Neuron (in vitro differentiated cells): ENCODE data around the gene SLMAP.

Experiments
- H2AFZ ChIP-seq: one replicate; pipeline ENCODE4 v1.6.1; 2013; ENCODE audit warnings: low read depth, mild to moderate bottlenecking, inconsistent platforms, low read length, moderate library complexity
- H3K27me3 ChIP-seq: one replicate; pipeline ENCODE4 v1.6.1; 2013; ENCODE audit warnings: low read length; ENCODE audit not compliant: insufficient read depth
- H3K36me3 ChIP-seq: one replicate; pipeline ENCODE4 v1.6.1; 2013; ENCODE audit warnings: low read length; ENCODE audit not compliant: insufficient read depth
- H3K4me1 ChIP-seq: one replicate; pipeline ENCODE4 v1.6.1; 2013; ENCODE audit warnings: low read length; ENCODE audit not compliant: insufficient read depth
- H3K4me3 ChIP-seq: 2 replicates; pipeline ENCODE4 v1.5.1; 2013; ENCODE audit warnings: mild to moderate bottlenecking, low read length, moderate library complexity
- H3K9me3 ChIP-seq: one replicate; pipeline ENCODE4 v1.6.1; 2013; ENCODE audit warnings: low read length

The SLMAP gene

GRCh38 chr3:57951066-57951882 lies 195.2 kb downstream of the SLMAP start:
- H2AFZ ChIP-seq, result peak overlapping the region; percentile 1
- no peaks in the 10 kb centered on the region for H3K27me3 ChIP-seq
- H3K4me3 ChIP-seq, result no peak overlapping the region
- no peaks in the 10 kb centered on the region for H3K36me3 ChIP-seq
- no peaks in the 10 kb centered on the region for H3K9me3 ChIP-seq
- H3K4me1 ChIP-seq, result peaks cover 33% of the 10 kb centered on the region

DNA sequence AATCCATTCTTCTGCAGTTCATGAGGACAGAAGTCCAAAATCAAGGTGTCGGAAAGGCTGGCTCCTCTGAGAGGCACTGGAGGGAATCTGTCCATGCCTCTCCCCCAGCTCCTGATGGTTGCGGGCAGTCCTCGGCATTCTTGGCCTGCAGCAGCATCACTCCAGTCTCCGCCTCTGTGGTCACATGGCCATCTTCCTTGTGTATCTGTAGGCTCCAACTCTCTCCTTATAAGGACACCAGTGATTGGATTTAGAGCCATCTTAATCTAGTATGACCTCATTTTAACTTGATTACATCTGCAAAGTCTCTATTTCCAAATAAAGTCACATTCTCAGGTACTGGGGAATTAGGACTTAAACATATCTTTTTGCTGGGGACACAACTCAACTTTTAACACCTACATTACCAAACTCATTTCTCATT lies 196.1 kb downstream of the SLMAP start:
- H3K4me3 ChIP-seq, result no peak overlapping the region
- no peaks in the 10 kb centered on the region for H3K27me3 ChIP-seq
- H3K36me3 ChIP-seq, result no peaks in the 10 kb centered on the region
- H2AFZ ChIP-seq, result peak overlapping the region; percentile 1
- H3K9me3 ChIP-seq, result no peaks in the 10 kb centered on the region
- H3K4me1 ChIP-seq, result peaks cover 33% of the 10 kb centered on the region

GRCh38 chr3:57952651-57953050 lies 196.5 kb downstream of the SLMAP start:
- no peaks in the 10 kb centered on the region for H3K9me3 ChIP-seq
- H3K36me3 ChIP-seq, result no peaks in the 10 kb centered on the region
- peak overlapping the region; percentile 1 for H2AFZ ChIP-seq
- peaks cover 33% of the 10 kb centered on the region for H3K4me1 ChIP-seq
- no peak overlapping the region for H3K4me3 ChIP-seq
- H3K27me3 ChIP-seq, result no peaks in the 10 kb centered on the region

DNA sequence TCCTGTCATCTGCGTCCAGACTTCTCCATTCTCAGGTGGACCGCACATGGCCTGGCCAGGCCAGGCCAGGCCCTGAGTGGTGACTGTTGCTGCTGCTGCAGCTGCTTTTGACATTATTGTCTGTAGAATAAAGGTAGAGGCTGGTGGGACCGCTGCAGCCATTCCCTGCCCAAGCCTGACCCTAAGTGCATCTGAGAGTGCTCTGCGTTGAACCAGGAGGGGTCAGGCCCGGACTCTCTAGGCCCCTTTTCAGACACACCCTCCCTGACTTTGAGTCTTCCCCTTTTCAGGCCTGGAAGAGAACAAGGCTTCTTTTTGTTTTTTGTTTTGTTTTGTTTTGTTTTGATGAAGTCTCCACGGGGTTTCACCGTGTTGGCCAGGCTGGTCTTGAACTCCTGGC lies 197.5 kb downstream of the SLMAP start:
- no peak overlapping the region for H3K4me3 ChIP-seq
- H3K4me1 ChIP-seq, result peaks cover 24% of the 10 kb centered on the region
- no peaks in the 10 kb centered on the region for H3K36me3 ChIP-seq
- no peaks in the 10 kb centered on the region for H3K9me3 ChIP-seq
- no peaks in the 10 kb centered on the region for H3K27me3 ChIP-seq
- H2AFZ ChIP-seq, result no peak overlapping the region

DNA sequence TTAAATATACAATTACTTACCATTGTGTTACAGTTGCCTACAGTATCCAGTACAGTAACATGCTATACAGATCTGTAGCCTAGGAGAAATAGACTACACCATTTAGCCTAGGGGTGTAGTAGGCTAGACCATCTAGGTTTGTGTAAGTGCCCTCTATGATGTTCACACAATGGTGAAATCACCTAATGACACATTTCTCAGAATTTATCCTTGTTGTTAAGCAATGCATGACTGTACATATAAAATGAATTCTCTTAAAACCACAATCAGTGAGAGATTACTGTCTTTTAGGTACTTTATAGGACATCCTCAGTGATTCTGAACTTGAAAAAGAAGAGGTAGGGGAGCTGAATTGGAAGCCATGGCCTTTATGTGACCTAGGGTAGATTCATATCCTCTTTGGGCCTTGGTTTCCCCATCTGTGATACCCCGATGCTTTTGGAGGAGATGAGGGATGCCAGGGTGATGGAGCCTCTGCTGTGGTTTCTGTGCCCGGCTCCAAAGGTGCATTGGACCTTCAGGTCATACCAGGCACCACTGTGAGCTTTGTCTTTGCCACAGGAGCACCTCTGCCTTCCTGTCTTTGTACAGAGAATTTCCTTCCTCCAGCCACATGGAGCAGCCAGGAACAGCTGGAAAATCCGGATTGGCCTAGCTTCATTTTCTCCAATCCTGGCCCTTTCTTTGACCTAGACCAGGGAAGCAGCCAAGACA lies 200.2 kb downstream of the SLMAP start:
- H2AFZ ChIP-seq, result no peak overlapping the region
- peaks cover 13% of the 10 kb centered on the region for H3K4me1 ChIP-seq
- H3K27me3 ChIP-seq, result no peaks in the 10 kb centered on the region
- H3K36me3 ChIP-seq, result no peaks in the 10 kb centered on the region
- H3K4me3 ChIP-seq, result no peak overlapping the region
- H3K9me3 ChIP-seq, result no peaks in the 10 kb centered on the region

GRCh38 chr3:57956833-57957174 lies 200.7 kb downstream of the SLMAP start:
- Histone ChIP-seq H2AFZ (no peak overlapping the region), H3K36me3 (no peaks in the 10 kb centered on the region), H3K27me3 (no peaks in the 10 kb centered on the region), H3K4me3 (no peak overlapping the region), H3K9me3 (no peaks in the 10 kb centered on the region), H3K4me1 (peaks cover 7% of the 10 kb centered on the region)

GRCh38 chr3:57957824-57958223 lies 201.7 kb downstream of the SLMAP start:
- H3K4me1 ChIP-seq, result no peaks in the 10 kb centered on the region
- H3K9me3 ChIP-seq, result no peaks in the 10 kb centered on the region
- H3K27me3 ChIP-seq, result no peaks in the 10 kb centered on the region
- no peak overlapping the region for H2AFZ ChIP-seq
- H3K4me3 ChIP-seq, result no peak overlapping the region
- no peaks in the 10 kb centered on the region for H3K36me3 ChIP-seq

DNA sequence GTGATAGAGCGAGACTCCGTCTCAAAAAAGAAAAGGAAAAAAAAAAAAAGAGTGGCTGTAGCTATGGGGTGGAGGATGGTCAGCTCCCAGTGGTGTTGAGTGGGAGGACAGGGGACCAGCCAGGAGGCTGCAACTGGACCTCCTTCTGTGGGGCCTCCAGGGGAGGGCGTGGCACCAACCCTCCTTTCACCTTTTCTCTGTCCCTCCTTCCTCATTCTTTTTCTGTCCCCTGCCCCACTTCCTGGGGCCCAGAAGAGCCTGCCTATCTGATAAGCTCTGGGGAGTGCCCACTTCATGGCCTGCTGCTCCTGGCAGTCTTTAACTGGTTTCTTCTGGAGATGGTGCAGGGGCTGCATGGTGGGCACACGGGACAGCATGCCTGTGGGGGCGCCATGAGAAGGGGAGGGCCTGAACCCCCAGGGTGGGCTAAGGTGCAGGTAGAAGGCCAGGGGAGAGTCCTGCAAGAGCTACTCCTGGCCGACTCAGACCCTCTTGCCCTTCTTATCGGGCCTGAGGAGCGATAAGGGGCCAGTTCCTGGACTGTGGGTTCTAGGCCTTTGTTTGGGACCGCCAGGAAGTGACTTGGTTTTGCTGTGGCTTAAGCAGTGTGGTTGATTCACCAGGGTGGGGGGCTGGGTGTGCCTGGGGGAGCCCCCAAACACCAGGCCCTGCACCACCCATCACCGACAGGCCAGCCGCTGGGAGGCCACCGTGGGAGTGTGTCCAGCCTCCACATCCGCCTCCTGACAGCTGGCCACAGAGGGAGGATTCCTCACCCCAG lies 202.7 kb downstream of the SLMAP start:
- H3K36me3 ChIP-seq, result no peaks in the 10 kb centered on the region
- no peaks in the 10 kb centered on the region for H3K27me3 ChIP-seq
- H2AFZ ChIP-seq, result no peak overlapping the region
- no peak overlapping the region for H3K4me3 ChIP-seq
- H3K4me1 ChIP-seq, result no peaks in the 10 kb centered on the region
- no peaks in the 10 kb centered on the region for H3K9me3 ChIP-seq

DNA sequence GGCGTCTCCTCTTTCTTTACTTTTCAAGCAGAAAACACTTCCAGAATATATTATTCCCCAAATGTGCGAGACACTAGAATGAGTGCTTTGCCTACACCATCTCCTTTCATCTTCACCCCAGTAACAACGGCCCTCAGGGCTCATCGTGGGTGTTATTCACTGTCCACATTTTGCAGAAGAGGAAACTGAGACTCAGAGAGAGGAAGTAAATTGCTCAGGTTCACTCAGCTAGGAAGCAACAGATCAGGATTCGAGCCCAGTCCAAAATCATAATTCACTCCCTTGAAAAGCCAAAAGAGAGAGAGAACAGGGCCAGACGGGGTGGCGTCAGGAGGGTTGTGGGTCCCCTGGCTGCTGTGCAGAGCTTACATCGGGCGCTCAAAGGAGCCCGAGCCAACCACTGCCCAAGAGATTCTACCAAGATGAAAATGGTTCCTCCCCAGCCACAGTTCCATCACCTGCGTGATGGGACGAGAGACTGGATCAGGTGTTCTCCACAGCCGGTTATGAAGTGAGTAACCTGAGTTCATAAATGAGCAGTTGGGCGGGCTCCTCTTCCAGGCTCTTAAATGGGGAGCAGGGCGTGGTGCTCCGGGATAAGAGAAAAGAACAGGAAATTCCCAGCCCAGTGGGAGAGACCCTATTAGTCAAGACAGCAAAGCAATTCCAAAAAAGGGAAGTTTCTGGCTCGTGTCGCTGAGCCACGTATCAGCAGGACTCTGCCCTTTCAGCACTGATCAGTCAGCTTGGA lies 203.5 kb downstream of the SLMAP start:
- H3K27me3 ChIP-seq, result no peaks in the 10 kb centered on the region
- no peaks in the 10 kb centered on the region for H3K9me3 ChIP-seq
- H2AFZ ChIP-seq, result no peak overlapping the region

GRCh38 chr3:57960174-57960505 lies 204.0 kb downstream of the SLMAP start:
- no peak overlapping the region for H2AFZ ChIP-seq

More for the DNA sequence above, 203.5 kb downstream of the SLMAP start:
- H3K36me3 ChIP-seq, result no peaks in the 10 kb centered on the region
- no peaks in the 10 kb centered on the region for H3K4me1 ChIP-seq
- no peak overlapping the region for H3K4me3 ChIP-seq

GRCh38 chr3:57961177-57961827 lies 205.2 kb downstream of the SLMAP start:
- H3K27me3 ChIP-seq, result no peaks in the 10 kb centered on the region
- no peaks in the 10 kb centered on the region for H3K9me3 ChIP-seq
- H3K36me3 ChIP-seq, result no peaks in the 10 kb centered on the region
- no peaks in the 10 kb centered on the region for H3K4me1 ChIP-seq
- no peak overlapping the region for H3K4me3 ChIP-seq
- no peak overlapping the region for H2AFZ ChIP-seq

More at GRCh38 chr3:57960174-57960505, 204.0 kb downstream of the SLMAP start:
- H3K9me3 ChIP-seq, result no peaks in the 10 kb centered on the region
- no peaks in the 10 kb centered on the region for H3K4me1 ChIP-seq
- H3K36me3 ChIP-seq, result no peaks in the 10 kb centered on the region
- no peak overlapping the region for H3K4me3 ChIP-seq
- no peaks in the 10 kb centered on the region for H3K27me3 ChIP-seq

DNA sequence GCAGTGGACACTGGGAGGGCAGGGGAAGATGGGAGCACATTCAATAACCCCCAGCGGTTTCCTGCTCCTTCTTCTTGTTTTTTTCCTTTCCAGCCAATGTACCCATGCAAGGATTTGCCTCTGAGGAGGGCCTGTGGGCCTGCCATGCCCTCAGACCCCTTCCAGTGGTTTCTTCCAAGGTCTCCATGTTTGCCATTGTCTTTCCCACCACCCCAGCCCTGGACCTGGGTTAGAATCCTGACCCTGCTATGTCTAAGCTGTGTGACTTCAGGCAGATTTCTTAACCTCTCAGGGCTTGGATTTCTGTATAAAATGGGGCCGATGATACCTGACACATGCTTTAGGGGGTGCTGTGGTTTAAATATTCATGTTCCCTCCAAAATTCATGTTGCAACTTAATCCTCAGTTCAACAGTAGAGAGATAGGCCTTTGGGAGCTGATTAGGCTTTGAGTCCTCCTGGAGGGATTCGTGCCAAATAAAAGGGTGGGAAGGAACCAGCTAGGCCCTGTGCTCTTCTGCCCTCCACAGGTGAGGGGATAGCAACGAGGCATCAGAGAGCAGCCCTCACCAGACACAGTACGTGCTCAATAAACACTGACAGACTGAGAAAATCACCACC lies 205.8 kb downstream of the SLMAP start:
- Histone ChIP-seq H3K36me3 (no peaks in the 10 kb centered on the region), H3K27me3 (no peaks in the 10 kb centered on the region), H2AFZ (no peak overlapping the region), H3K4me1 (no peaks in the 10 kb centered on the region), H3K9me3 (no peaks in the 10 kb centered on the region), H3K4me3 (no peak overlapping the region)
